Muscle of back (tissue), 11 donors: ENCODE results near the gene ZKSCAN3. TPM values are rescaled to one million over a fixed set of nuclear protein-coding genes. Genes with fewer than 3 reads are reported as not detected.
"Not testable (repeated sequence)": the region's sequence is repeated elsewhere in the genome, so short reads cannot be mapped to it uniquely, and the experiment has no call there.

Source experiments
- DNase-seq, 3 donors: peaks; one replicate each; pipeline versions ENCODE4 v3.0.0 to v3.0.0-alpha.2; 2013
- polyA plus RNA-seq, 10 donors: library from polyadenylated mRNA; unstranded; fragments of 120-200 nt; gene quantifications; one replicate each; pipeline ENCODE4 v1.2.1, GENCODE V29; 2013; ENCODE audit not compliant: insufficient read length in 10 of 10

The ZKSCAN3 gene
- polyA plus RNA-seq, 10 donors: 4.4 to 7.4 (median 6.2) TPM

DNA sequence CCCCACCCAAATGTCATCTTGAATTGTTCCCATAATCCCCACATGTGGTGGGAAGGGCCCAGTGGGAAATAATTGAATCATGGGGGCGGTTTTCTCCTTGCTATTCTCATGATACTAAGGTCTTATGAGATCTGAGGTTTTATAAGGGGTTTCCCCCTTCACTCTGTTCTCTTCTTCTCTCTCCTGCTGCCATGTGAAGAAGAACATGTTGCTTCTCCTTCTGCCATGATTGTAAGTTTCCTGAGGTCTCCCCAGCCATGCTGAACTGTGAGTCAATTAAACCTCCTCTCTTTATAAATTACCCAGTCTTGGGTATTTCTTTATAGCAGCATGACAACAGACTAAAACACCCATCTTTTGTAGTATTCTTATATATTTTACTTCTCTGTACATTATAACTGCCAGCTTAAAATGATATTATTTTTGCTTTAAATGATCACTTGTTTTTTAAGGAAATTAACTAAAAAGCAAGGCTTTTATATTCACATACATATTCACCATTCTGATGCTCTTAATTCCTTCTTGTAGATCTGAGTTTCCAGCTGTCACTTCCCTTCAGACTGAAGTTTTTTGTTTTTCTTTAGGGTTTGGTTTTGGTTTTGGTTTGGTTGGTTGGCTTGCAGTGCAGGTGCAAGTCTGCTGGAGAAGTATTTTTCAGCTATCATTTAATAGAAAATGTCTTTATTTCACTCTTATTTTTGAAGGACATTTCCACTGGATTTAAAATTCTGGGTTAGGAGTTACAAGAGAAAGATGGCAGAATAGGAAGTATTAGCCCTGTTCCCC lies 9.2 kb upstream of the ZKSCAN3 start:
- no peak for DNase-seq

GRCh38 chr6:28343898-28344677 lies 5.7 kb upstream of the ZKSCAN3 start:
- no peak for DNase-seq

DNA sequence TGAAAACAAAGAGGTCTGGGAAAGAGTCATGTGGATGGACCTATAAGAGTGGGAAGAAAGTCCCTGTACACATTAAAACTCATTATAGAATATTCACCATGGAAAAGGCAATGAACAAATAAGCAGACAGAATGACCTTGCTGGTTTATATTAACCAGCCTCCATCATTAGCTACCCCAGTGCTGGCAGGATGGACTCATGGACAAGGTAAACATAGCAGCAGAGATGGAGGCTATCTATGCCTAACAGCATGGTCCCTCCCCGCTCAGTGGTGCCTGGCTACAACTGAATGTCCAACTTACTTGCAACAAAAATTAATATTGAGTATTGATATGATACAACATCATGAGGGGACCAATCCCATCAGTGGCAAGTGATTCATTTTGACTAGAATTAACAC lies 4.5 kb upstream of the ZKSCAN3 start:
- DNase-seq: no peak

GRCh38 chr6:28347119-28347518 lies 2.6 kb upstream of the ZKSCAN3 start:
- DNase-seq: no peak

DNA sequence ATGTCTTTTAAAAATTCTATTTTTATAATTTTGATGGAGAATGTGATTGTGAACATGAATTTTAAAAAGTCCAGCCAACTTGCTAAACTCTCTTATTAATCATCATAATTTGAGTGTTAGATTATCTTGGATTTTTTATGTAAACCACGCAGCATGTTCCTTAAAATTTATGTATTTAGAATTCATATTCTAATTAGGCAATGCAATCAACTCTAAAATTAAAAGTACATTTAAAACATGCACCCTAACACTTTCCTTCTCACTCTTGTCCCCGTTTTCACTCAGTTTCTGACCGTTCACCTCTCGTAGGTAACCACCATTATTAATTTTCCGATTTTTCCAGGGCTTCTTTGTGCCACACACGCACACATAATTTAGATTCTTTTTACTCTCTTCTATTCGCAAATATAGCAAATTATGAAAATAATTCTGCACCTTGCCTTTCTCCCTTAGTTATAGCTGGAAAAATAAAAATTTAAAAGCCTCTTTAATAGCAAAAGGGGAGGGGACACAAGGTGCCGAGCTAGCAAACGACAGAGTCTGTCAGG lies 329 bp upstream of the ZKSCAN3 start:
- no peak for DNase-seq

- no peak for DNase-seq
Measured at GRCh38 chr6:28351087-28351486, 1.3 kb downstream of the ZKSCAN3 start.

GRCh38 chr6:28351493-28351925 lies 1.8 kb downstream of the ZKSCAN3 start:
- no peak for DNase-seq

- no peak for DNase-seq
Measured at GRCh38 chr6:28353356-28353755, 3.6 kb downstream of the ZKSCAN3 start.

GRCh38 chr6:28353981-28354676 lies 4.4 kb downstream of the ZKSCAN3 start:
- no peak for DNase-seq

- peak in 1 of 3 donors; percentile 4 for DNase-seq
Measured at GRCh38 chr6:28354688-28355554, 5.2 kb downstream of the ZKSCAN3 start.

DNA sequence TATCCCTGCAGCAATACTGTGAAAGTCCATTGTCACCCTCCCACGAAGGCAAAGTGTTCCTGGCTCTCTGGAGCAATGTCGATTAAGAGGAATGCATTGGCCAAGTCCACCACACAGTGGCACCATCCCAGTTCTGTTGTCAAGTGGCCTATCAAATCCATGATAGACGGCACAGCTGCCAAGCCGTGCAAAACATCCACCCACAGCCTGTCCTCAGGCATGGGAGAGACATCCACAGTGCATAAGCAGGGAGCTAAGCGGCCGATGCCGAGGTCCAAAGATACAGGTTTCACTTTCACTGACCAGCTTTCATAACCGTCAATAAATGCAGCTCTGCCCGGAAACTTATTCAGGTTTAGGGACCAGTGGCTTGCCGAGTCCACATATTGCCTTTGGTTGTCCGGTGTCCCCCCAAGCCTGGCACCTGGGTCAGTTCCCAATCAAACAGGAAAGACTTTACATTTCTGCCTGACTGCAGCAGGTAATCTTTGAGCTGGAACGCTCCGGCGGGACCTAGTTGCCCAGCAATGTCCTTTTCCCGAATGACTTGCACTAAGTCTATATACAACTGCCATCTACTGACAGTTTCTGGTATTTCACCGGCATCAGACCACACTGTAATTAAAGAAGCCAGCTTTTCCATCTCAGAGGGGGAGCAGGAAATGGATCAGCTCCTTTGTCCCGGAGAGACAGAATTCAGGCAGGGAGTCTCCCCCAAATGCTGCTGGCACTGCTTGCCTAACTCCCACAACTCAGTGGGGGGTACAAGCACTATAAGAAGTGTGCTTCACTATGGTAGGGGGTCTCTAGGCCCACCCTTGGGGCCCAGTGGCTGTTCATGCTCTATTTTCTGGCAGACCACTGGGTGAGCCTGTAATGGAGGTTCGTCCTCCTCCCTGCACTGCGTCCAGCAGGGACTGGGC lies 6.3 kb downstream of the ZKSCAN3 start:
- peak; percentile 86 to 94 (median 88) for DNase-seq

- DNase-seq: no peak
Measured at GRCh38 chr6:28356666-28357020, 6.9 kb downstream of the ZKSCAN3 start.

DNA sequence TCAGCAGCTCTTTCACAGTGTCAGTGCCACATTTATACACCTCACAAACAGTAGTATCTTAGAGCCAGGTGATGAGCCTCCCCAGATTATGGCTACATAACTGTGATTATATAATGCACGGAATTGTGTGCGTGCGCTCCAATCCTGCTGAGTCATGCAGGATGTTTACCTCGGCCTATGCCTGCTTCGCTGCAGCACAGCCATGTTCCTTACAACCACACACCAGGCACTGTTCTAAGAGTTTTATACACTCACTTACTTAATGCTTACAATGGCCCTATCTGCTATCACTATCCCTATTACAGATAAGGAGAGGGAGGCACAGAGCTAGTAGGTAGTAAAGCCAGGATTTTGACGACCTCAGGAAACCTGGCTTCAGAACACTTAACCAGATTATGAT lies 7.3 kb downstream of the ZKSCAN3 start:
- DNase-seq: no peak

DNA sequence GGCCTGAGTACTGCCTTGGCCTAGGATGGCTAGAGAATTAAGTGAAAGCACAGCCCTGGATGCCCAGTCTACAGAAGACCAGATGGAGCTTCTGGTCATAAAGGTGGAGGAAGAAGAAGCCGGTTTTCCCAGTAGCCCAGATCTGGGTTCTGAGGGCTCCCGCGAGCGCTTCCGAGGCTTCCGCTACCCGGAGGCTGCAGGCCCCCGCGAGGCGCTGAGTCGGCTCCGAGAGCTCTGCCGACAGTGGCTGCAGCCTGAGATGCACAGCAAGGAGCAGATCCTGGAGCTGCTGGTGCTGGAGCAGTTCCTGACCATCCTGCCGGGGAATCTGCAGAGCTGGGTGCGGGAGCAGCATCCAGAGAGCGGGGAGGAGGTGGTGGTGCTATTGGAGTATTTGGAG lies 9.8 kb downstream of the ZKSCAN3 start:
- not testable (repeated sequence) for DNase-seq

- no peak for DNase-seq
Measured at GRCh38 chr6:28360961-28361360, 11.2 kb downstream of the ZKSCAN3 start.

- not testable (repeated sequence) for DNase-seq
Measured at GRCh38 chr6:28365590-28365989, 15.8 kb downstream of the ZKSCAN3 start.

DNA sequence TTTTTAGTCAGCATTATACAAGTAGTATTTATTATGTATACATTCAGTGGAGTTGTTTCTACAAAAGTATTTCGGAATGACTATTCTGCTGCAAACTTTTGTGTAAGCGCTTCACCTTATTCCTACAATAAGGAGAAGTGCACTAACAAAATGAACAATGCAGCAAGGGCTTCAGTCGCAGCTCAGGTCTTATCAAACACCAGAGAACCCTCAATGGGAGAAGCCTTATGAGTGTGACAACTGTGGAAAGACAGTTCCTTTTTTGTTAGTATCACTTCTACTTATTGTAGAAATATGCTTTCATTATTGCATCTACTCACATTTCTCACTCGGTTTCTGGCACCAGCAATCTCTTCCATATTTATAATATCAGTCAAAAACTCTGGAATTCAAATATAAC lies 18.8 kb downstream of the ZKSCAN3 start:
- no peak for DNase-seq

GRCh38 chr6:28369463-28369862 lies 19.7 kb downstream of the ZKSCAN3 start:
- DNase-seq: no peak

GRCh38 chr6:28370440-28370839 lies 20.7 kb downstream of the ZKSCAN3 start:
- DNase-seq: no peak

DNA sequence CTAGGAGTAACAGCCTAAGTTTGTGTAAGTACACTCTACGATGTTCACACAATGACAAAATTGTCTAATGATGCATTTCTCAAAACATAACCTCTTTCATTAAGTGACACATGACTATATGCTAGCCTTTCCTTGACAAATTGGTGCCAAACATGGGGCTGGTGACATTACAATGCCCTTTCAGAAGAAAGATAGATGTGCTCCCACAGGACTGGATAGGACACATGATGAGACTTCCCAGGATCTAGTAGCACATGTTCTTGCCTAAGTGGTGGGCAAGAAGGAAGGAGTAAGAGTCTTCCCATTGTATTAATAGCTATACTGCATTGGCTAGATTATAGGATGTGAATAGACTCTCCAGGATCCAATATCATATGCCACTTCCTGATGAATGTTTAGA lies 21.5 kb downstream of the ZKSCAN3 start:
- no peak for DNase-seq
